Measurements from ENCODE around the gene KRTAP15-1. TPM values are rescaled to one million over a fixed set of nuclear protein-coding genes. Genes with fewer than 3 reads are reported as not detected.
A peak's percentile ranks its signal among the peaks of the same experiment; 100 is the strongest.

KRTAP15-1 gene
- total and polyA plus RNA-seq, 2 of the 13 experiments (the other 11 are each of a cell fraction or from before 2014, with no cell fraction given) = not detected

- TF ChIP-seq, protein P1, sequence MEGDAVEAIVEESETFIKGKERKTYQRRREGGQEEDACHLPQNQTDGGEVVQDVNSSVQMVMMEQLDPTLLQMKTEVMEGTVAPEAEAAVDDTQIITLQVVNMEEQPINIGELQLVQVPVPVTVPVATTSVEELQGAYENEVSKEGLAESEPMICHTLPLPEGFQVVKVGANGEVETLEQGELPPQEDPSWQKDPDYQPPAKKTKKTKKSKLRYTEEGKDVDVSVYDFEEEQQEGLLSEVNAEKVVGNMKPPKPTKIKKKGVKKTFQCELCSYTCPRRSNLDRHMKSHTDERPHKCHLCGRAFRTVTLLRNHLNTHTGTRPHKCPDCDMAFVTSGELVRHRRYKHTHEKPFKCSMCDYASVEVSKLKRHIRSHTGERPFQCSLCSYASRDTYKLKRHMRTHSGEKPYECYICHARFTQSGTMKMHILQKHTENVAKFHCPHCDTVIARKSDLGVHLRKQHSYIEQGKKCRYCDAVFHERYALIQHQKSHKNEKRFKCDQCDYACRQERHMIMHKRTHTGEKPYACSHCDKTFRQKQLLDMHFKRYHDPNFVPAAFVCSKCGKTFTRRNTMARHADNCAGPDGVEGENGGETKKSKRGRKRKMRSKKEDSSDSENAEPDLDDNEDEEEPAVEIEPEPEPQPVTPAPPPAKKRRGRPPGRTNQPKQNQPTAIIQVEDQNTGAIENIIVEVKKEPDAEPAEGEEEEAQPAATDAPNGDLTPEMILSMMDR (CRISPR knock-in tag; IDR thresholded peaks at IDR 0.05) = 0 out of 2 replicates have a peak, but pooled peaks have one; percentile 8
- no peak for TF ChIP-seq PITX1 (CRISPR knock-in tag; IDR thresholded peaks at IDR 0.05)
- no peak for TF ChIP-seq ZNF781 (CRISPR knock-in tag; IDR thresholded peaks at IDR 0.05; ENCODE audit: borderline replicate concordance, not compliant biosample characterization)
- no peak for TF ChIP-seq ZNF446 (CRISPR knock-in tag; IDR thresholded peaks at IDR 0.05)
- peak; percentile 54 for TF ChIP-seq ZMYM4 (CRISPR knock-in tag; IDR thresholded peaks at IDR 0.05)
- no peak for TF ChIP-seq DR1 (CRISPR knock-in tag; IDR thresholded peaks at IDR 0.05)
- TF ChIP-seq ZFYVE20 (CRISPR knock-in tag; IDR thresholded peaks at IDR 0.05; ENCODE audit: borderline replicate concordance, low read depth) = no peak
- no peak for TF ChIP-seq HIVEP1 (CRISPR knock-in tag; IDR thresholded peaks at IDR 0.05)
- no peak for TF ChIP-seq SP2 (CRISPR knock-in tag; IDR thresholded peaks at IDR 0.05)
- no peak for TF ChIP-seq ZBTB8A (CRISPR knock-in tag; IDR thresholded peaks at IDR 0.05; ENCODE audit: borderline replicate concordance, low read depth)
- TF ChIP-seq MIER3 (CRISPR knock-in tag; IDR thresholded peaks at IDR 0.05; ENCODE audit: borderline replicate concordance) = no peak
- TF ChIP-seq ARNTL (CRISPR knock-in tag; IDR thresholded peaks at IDR 0.05) = no peak
- no peak for TF ChIP-seq CEBPG (CRISPR knock-in tag; IDR thresholded peaks at IDR 0.05)
- TF ChIP-seq, protein P2, sequence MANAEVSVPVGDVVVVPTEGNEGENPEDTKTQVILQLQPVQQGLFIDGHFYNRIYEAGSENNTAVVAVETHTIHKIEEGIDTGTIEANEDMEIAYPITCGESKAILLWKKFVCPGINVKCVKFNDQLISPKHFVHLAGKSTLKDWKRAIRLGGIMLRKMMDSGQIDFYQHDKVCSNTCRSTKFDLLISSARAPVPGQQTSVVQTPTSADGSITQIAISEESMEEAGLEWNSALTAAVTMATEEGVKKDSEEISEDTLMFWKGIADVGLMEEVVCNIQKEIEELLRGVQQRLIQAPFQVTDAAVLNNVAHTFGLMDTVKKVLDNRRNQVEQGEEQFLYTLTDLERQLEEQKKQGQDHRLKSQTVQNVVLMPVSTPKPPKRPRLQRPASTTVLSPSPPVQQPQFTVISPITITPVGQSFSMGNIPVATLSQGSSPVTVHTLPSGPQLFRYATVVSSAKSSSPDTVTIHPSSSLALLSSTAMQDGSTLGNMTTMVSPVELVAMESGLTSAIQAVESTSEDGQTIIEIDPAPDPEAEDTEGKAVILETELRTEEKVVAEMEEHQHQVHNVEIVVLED (CRISPR knock-in tag; IDR thresholded peaks at IDR 0.05; ENCODE audit: borderline replicate concordance) = peak; percentile 30; the same call in 1 of the 2 replicates
- no peak for TF ChIP-seq TEAD3 (CRISPR knock-in tag; optimal IDR thresholded peaks at IDR 0.05; ENCODE audit: borderline replicate concordance)
- TF ChIP-seq, protein P3, sequence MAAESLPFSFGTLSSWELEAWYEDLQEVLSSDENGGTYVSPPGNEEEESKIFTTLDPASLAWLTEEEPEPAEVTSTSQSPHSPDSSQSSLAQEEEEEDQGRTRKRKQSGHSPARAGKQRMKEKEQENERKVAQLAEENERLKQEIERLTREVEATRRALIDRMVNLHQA (CRISPR knock-in tag; IDR thresholded peaks at IDR 0.05) = no peak
- no peak for TF ChIP-seq FOXC1 (CRISPR knock-in tag; IDR thresholded peaks at IDR 0.05; ENCODE audit: borderline replicate concordance)
- TF ChIP-seq XRCC5 (optimal IDR thresholded peaks at IDR 0.05; ENCODE audit: low read length) = peak; percentile 21
- TF ChIP-seq NFKB2 (CRISPR knock-in tag; IDR thresholded peaks at IDR 0.05; ENCODE audit: borderline replicate concordance) = no peak
- no peak for TF ChIP-seq PLRG1 (conservative IDR thresholded peaks at IDR 0.05)
- TF ChIP-seq RAD51 (IDR thresholded peaks at IDR 0.05; ENCODE audit: borderline replicate concordance) = no peak
- no peak for TF ChIP-seq ZNF766 (CRISPR knock-in tag; IDR thresholded peaks at IDR 0.05; ENCODE audit: borderline replicate concordance)
- TF ChIP-seq ZNF276 (CRISPR knock-in tag; IDR thresholded peaks at IDR 0.05; ENCODE audit: low read depth) = no peak
- no peak for TF ChIP-seq ARNT2 (CRISPR knock-in tag; IDR thresholded peaks at IDR 0.05; ENCODE audit: low read depth)
Measured at GRCh38 chr21:30408782-30409494, 31.1 kb upstream of the KRTAP15-1 start (continued).
